HG03135 (cell line): ENCODE data around the gene PKD1.

ENCODE experiments used
- ATAC-seq: cut with Tn5 transposase; IDR thresholded peaks from one replicate; pipeline ENCODE4 v1.9.1; 2021; ENCODE audit warnings: mild to moderate bottlenecking, moderate library complexity; ENCODE audit not compliant: unreplicated experiment

Gene PKD1

DNA sequence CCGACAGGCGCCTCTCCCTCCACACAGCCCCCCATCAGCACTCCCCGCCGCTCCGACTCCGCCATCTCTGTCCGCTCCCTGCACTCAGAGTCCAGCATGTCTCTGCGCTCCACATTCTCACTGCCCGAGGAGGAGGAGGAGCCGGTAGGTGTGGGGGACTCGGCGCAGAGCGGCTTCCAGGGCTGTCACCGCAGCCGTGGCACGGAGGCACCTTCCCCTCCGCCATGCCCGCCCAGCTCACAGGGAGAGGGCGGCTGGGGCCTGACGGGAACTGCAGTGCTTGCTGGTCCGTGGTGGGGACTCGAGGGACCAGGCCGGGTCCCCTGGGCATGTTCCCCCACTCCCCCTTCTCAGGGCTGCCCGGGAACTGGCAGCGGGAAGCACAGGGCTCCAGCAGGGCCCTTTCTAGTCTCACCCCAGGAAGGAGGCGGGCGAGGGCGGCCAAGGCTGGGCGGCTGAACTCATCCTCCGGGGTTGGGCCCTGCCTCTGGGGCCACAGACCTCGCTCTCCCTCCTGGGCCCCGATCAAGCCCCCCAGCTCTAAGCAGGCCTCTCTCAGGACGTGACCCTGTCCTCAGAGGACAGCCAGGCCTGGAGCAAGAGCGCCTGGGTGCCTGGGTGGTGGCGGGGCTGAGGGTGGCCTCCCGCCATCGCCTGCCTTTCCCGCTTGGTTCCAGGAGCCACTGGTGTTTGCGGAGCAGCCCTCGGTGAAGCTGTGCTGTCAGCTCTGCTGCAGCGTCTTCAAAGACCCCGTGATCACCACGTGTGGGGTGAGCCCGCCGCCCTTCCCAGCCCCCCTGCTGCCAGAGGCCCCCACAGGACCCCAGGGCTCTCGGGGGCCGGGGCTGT is 35.1 kb upstream of the PKD1 start:
- no peak for ATAC-seq

DNA sequence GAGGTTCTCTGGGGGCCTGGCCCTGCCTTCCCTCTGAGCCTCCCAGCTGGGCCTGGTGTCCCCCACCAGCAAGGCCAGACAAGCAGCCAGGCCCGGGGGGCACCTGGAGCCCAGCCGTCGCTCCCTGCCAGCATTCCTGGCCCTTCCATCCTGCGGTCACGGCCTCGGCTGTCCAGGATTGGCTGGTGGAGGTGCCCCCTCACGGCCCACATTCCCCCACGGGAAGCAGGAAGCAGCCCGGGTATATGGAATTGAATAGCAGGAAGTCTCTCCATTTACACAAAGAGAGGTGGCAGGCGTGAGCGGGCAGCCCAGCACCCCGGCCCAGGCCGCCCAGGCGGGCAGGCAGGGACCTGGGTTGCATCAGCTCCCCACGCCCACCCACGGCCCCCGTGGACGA is 34.4 kb upstream of the PKD1 start:
- ATAC-seq = no peak

GRCh38 chr16:2167068-2167638 is 31.5 kb upstream of the PKD1 start:
- no peak for ATAC-seq

GRCh38 chr16:2166263-2167067 is 30.8 kb upstream of the PKD1 start:
- ATAC-seq = no peak

- no peak for ATAC-seq
These were observed 30.2 kb upstream of the PKD1 start for GRCh38 chr16:2165861-2166260.

- no peak for ATAC-seq
These were observed 27.6 kb upstream of the PKD1 start for GRCh38 chr16:2163211-2163881.

- no peak for ATAC-seq
These were observed 27.0 kb upstream of the PKD1 start for GRCh38 chr16:2162676-2163118.

- ATAC-seq = no peak
These were observed 26.2 kb upstream of the PKD1 start for GRCh38 chr16:2161911-2162310.

DNA sequence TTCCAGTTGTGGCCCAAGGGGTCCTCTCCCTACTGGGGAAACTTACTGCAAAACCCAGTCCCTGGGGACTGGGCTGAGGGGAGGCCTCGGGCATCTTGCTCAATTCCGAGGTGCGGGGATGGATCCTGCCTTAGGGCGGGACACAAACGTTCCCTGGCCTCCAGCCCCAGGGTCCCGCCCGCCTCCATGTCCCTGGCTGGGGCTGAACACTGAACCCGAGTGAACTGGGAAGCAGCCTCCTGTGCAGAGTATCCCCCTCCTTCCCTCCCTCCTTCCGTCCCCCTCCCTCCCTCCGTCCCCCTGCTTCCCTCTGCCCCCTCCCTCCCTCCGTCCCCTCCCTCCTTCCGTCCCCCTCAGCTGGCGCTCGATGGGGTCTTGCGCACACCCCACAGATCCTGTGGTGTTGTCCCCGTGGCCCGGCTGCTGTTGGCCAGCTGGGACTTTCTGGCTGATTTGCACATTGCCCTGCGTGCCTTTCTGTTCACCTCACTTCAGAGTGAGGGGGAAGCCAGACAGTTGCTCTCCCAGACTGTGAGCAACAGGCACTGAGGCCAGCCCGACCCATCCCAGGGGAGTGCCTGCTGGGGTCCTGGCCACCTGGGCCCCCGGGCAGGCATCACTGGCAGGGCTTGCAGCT is 25.3 kb upstream of the PKD1 start:
- no peak for ATAC-seq

DNA sequence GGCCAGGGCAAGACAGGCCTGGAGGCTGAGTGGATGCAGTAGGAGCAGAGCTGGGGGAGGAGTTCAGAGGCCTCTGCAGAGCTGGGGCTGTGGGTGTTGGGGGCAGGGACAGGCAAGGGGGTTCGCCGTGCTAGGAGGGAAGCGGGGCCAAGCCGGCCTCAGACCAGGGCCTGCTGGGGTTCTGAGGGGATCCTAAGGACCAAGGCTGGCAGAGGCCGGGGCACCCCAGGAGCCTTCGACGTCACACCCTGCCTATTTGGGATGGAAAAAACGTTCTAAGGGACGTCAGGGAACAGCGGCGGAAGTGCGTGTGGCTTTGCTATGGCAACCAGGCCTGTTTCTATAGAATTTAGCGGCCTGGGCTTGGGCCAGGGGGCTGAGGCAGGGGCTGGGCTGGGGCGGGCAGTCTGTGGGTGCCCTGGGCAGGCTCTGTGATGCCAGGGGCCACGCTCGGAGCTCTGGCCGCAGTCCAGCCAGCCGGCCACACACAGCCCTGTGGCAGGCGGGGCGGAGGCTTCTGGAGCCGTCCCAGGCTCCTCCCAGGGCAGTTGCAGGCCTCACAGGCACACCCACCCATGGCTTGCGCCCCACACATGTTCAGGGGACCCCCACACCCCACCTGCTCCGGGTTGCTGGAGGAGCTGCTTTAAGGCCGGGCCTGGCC is 23.6 kb upstream of the PKD1 start:
- ATAC-seq = no peak

DNA sequence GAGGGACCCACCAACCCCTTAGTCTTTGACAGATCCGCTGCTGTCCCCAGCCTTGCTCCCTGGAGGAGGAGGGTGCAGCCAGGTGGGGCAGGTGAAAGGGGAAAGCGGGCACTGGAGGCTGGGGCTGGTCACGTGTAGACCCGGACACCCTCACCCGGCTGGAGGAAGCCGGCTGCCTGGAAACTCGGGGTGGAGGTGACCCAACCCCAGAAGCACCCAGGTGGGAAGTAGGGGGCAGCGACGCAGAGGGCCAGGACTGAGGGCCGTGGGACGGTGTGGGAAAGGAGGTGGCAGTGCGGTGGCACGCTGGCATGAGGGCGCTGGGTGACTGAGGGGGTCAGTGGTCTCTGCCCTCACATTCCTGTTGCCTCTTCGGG is 22.6 kb upstream of the PKD1 start:
- ATAC-seq = no peak

DNA sequence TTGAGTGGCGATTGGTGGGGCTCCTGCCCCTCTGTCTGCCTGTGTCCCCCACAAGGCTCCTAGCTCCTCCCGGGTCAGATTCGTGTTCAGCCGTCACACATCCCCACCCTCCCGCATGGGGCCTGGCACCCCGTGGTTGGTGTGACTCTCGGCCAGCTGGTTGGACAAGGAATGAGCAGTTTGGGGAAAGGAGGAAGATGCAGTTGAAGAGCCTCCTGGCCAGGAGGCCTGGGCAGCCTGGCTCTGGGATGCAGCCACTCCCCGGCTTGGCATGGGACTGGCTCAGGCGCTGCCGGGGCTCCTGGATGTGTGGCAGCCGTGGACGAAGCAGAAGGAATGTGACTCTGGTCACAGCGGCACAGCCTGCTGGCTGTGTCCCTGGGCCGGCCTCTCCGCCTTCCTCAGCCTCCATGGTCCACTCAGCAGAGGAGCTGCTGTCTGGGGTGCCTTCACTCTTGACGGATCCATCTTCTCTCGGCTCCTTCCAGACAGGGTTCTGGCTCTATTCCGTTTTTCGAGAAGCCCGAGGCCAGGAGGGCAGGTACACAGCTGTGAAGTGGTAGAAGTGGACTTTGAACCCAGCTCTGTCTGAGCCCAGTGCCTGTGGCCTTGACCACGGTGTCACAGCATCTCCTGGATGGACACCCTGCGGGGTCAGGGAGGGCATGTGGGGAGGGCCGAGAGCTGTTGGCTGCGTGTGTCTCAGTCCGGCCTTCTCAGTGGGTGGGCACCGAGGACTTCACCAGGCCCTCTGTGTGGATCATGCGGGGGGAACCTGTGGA is 22.0 kb upstream of the PKD1 start:
- no peak for ATAC-seq

DNA sequence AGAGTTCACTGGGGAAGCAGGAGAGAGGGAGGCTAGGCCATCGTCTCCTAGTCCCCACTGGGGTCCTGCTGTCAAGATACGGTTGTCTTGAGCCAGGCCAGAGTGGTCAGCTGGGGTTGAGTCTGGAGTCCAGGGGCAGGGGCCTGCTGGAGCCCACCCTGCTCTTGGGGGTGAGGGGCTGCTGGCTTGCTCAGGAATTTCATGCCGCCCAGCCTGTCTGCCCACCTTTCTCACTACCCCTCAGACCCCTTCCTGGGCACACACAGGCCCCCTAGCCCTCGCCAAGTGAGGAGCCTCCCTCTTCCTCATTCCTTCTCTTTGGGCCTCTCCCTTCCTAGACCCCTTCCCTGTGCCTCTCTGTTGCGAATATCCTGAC is 21.1 kb upstream of the PKD1 start:
- no peak for ATAC-seq

GRCh38 chr16:2155977-2156848 is 20.5 kb upstream of the PKD1 start:
- ATAC-seq = no peak

GRCh38 chr16:2155091-2155950 is 19.6 kb upstream of the PKD1 start, which contains the start of gene TRAF7:
Gene TRAF7, plus strand, starts transcription at chr16:2155782. Its CDS starts 8,139 bp downstream, at chr16:2163921.
- peak; percentile 85 for ATAC-seq

DNA sequence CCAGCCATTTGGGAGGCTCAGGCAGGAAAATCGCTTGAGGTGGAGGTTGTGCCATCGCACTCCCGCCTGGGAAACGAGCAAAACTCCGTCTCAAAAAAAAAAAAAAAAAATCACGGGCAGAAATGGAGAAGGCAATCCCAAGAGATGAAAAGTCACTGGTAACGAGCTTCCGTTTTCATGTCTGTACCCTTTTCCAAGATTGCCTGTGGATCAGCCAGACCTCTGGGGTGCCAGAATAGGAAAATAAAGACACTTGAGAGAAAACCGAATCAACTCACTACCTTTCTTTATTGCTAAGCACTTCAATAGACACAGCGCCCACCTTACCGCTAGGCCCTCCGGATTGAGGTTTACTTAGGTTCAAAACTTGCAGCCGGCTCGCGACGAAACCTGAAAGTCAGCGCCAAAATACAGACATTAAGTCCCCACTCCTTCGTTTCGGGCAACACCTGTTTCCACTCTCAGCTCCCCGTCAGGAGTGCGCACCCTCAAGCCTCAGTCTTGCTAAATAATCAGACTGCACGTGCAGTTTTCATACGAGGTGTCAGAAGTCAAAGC is 18.9 kb upstream of the PKD1 start:
- no peak for ATAC-seq
